ENCODE results near the gene ARRB2.
"Not testable (repeated sequence)": the region's sequence is repeated elsewhere in the genome, so short reads cannot be mapped to it uniquely, and the experiment has no call there.

Gene ARRB2

GRCh38 chr17:4701116-4701515 is 9.3 kb upstream of the ARRB2 start:
- DNase-seq (ENCODE audit: low read depth): no peak

- DNase-seq (ENCODE audit: low read depth): no peak
Observed at GRCh38 chr17:4703330-4703691, 7.1 kb upstream of the ARRB2 start.

- not testable (repeated sequence) for DNase-seq (ENCODE audit: low read depth)
Observed at GRCh38 chr17:4704574-4704907, 5.9 kb upstream of the ARRB2 start.

DNA sequence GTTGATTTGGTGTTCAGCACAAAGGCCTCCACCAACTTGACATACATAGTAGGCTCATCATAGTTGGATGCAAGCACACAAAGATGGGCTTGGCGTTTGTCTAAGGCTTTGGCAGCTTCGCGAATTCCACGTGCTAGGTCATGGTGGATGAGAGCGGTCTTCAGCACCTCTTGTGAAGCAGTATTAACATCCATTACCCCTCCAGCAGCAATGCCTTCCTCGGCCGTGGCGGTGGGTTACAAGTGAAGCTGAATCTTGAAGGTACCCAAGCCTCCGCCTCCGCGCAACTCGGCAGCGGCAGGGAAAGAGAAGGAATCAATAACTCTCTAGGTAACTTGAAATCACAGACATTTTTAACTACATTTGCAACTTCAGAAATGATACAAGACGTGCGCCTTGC is 5.4 kb upstream of the ARRB2 start:
- DNase-seq (ENCODE audit: low read depth): no peak

- no peak for DNase-seq (ENCODE audit: low read depth)
Observed at GRCh38 chr17:4706121-4706520, 4.3 kb upstream of the ARRB2 start.

GRCh38 chr17:4708436-4708835 is 2.0 kb upstream of the ARRB2 start:
- DNase-seq (ENCODE audit: low read depth): no peak

DNA sequence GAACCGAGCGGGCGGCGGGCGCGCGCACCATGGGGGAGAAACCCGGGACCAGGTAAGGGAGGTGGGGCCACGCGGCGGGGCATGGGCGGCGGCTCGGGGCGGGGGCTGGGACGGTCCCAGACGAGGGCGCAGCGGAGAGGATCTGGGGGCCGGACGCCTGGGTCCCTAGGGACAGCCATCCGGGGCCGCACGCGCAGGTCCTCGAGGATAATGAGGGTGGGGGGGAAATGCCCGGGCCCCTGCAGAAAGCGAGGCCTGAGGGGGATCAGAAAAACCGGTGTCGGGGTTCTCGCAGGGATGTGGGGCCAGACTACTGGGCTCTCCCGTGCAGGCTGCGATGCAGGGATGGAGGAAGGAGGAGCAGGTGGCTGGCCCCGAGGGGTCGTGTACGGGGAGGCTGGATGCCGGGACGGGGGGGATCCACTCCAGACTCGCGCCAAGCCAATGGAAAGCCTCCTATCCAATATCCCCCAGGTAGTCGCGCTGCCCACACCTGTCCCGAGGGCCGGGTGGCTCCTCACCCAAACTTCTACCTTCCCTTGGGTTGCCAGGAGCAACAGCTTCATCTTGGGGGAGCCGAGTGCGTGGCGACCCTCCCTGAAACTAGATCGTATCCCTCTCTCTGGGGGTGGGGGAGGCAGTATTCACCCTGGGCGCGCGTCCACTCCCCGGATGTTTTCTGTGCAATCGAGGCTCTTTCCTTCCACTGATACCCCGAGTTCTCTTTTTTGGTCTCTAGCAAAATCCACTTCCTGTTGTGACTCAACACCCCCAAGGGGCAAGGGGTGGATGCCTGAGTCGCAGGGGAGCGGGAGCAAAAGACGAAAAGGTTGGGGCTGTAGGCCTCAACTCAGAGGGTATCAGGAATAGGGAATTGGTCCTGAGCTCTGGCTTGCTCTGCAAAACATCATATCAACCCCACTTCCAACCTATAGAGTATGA is 532 bp downstream of the ARRB2 start:
- no peak for DNase-seq (ENCODE audit: low read depth)

DNA sequence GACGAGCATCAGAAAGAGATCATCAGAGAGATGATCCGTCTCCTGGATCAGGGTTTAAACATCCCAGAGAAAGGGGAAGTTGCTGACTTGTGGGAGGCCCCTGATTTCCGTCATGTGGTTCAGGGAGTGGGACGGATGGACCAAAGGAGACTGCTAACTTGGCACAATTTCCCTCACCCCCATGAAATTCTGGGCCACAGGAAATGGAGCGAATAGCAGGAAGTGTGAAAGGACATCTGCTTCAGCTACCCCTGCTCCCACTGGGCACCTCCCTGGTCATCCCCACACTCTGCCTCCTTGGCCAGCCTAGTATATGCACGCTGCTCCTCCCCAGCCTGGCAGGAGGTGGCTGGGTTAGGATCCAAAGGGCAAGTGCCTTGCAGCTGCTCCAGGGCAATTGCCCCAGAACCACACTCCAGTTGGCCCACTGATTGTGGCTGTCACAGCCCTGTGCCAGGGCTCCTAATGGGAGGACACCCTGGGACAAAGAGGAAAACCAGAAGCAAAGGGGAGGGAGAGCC is 1.3 kb downstream of the ARRB2 start:
- no peak for DNase-seq (ENCODE audit: low read depth)

DNA sequence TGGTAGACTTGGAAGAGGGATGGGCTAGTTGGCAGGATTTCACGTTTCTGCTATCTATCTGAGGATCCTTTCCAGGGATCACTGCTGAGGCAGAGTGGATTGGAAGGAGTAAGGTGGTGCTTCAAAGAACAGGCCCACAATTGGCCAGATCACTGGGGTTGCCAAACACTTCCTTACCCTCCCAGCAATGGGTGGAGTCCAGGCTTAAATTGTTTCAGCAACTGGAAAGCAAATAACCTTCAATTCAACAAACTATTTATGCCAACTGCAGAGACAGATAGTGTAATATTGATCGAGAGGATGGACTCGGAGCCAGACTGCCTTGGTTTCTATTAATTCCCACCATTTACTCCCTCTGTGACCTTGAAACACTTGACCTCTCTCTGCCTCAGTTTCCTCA is 2.1 kb downstream of the ARRB2 start:
- DNase-seq (ENCODE audit: low read depth): no peak

GRCh38 chr17:4714340-4715062 is 4.1 kb downstream of the ARRB2 start:
- DNase-seq (ENCODE audit: low read depth): not testable (repeated sequence)

- DNase-seq (ENCODE audit: low read depth): no peak
Observed at GRCh38 chr17:4715063-4715744, 4.8 kb downstream of the ARRB2 start.

DNA sequence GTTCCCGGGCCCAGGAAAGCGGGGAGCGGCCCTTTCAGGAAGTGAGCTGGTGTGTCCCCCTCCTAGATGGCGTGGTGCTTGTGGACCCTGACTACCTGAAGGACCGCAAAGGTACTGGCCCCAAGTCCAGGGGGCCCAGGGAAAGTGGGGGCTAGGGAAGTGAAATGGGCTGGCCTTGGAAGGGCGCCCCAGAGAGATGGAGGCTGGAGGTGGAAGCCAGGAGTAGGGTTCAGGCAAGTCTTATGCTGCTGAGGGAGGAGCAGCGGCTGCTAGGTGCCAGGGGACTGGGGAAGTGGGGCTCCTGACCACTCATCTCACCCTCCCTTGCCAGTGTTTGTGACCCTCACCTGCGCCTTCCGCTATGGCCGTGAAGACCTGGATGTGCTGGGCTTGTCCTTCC is 5.6 kb downstream of the ARRB2 start:
- no peak for DNase-seq (ENCODE audit: low read depth)

- no peak for DNase-seq (ENCODE audit: low read depth)
Observed at GRCh38 chr17:4717791-4718190, 7.4 kb downstream of the ARRB2 start.

DNA sequence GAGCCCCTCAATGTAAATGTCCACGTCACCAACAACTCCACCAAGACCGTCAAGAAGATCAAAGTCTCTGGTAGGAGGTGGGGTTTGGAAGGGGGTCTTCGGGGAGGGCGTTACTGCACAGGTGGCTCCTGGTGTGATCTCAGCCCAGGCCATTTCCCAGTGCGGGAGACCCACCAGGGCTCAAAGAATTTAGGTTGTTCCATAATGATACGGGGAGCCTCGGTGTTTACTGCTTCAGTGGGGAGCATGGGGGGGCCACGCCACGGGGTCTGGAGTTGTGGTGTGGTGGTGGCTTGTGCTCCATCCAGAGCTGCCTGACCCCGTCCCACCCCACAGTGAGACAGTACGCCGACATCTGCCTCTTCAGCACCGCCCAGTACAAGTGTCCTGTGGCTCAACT is 7.8 kb downstream of the ARRB2 start:
- DNase-seq (ENCODE audit: low read depth): no peak

- DNase-seq (ENCODE audit: low read depth): no peak
Observed at GRCh38 chr17:4719146-4719545, 8.7 kb downstream of the ARRB2 start.

GRCh38 chr17:4719684-4720221 is 9.3 kb downstream of the ARRB2 start:
- no peak for DNase-seq (ENCODE audit: low read depth)

DNA sequence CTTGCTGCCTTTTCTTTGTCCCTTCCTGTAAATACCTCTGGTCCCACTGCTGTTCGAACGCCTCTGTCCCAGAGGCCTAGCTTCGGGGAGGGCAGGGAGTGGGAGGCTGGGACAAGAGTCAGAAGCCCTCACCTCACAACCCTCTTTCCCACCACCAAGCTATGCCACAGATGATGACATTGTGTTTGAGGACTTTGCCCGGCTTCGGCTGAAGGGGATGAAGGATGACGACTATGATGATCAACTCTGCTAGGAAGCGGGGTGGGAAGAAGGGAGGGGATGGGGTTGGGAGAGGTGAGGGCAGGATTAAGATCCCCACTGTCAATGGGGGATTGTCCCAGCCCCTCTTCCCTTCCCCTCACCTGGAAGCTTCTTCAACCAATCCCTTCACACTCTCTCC is 10.4 kb downstream of the ARRB2 start:
- no peak for DNase-seq (ENCODE audit: low read depth)

- DNase-seq (ENCODE audit: low read depth): no peak
Observed at GRCh38 chr17:4721203-4722135, 11.0 kb downstream of the ARRB2 start.

DNA sequence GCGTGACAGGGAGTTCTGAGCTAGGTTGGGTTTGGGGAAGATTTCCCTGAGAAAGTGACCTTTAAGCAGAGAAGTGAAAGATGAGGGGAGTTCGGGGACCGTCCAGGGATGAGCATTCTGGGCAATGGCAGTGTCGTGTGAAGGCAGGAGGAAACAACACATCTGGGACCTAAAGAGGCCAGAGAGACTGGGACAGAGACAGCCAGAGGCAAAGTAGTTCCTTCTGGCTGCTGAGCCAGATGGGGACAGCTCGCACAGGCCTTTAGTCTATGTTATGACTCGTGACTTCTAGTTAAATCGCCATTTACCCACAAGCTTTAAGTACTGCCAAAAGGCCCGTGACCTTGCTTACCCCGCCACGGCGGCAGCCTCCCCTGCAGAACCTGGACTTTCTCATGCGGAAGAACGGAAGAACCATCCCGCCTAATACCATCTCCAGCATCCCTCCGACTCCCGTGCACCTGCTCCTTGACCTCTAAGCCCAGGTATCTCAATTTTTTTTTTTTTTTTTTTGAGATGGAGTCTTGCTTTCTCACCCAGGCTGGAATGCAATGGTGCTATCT is 12.3 kb downstream of the ARRB2 start:
- no peak for DNase-seq (ENCODE audit: low read depth)

GRCh38 chr17:4724650-4725049 is 14.2 kb downstream of the ARRB2 start:
- DNase-seq (ENCODE audit: low read depth): no peak
